B cell (primary cell): ENCODE data around the gene CDC14A. TPM values are rescaled to one million over a fixed set of nuclear protein-coding genes. Genes with fewer than 3 reads are reported as not detected.

Experiments used
- ATAC-seq: fragments of 200-7000 bp; cut with Tn5 transposase; one replicate; pipeline ENCODE4 v1.10.0; 2021; ENCODE audit warnings: low read depth, mild to moderate bottlenecking, moderate number of reproducible peaks, moderate library complexity
- CTCF ChIA-PET: fragments of 350-600 bp; sonication (Branson Sonifier 250); formaldehyde crosslinking; loops from one replicate; lab custom pipeline; 2021; ENCODE audit warnings: antibody characterized with exemption, inconsistent platforms; lab: Charles Lee
- POLR2A ChIA-PET: fragments of 350-600 bp; sonication (Branson Sonifier 250); formaldehyde crosslinking; loops from one replicate; lab custom pipeline; 2021; ENCODE audit warnings: antibody characterized with exemption; lab: Charles Lee
- DNase-seq: peaks from one replicate; pipeline ENCODE4 v3.0.0; 2013
- H2AFZ ChIP-seq: 2 replicates; pipeline ENCODE4 v1.6.1; 2012; ENCODE audit warnings: mild to moderate bottlenecking, low read depth, low read length; ENCODE audit not compliant: insufficient read depth, poor library complexity, severe bottlenecking
- H3K27ac ChIP-seq, 2 donors: 1 replicate in 1 of 2; 2 replicates in 1 of 2; pipeline ENCODE4 v1.5.1; 2012 to 2013; ENCODE audit warnings: low read length in 2 of 2, mild to moderate bottlenecking in 2 of 2, moderate library complexity in 1 of 2
- H3K27me3 ChIP-seq, 4 experiments: fragments of 200-600 bp in 1 of 4; sonication (generic) in 1 of 4; replicated peaks in 1 of 4; 1 replicate in 2 of 4; 2 replicates in 2 of 4; pipeline versions ENCODE4 v1.6.1 to v1.7.0; 2013 to 2016; ENCODE audit warnings: low read length in 3 of 4, mild to moderate bottlenecking in 2 of 4, mixed read lengths in 1 of 4, moderate library complexity in 1 of 4; ENCODE audit not compliant: insufficient read depth in 4 of 4, control insufficient read depth in 3 of 4; ENCODE audit errors: control extremely low read depth in 1 of 4
- H3K36me3 ChIP-seq, 2 experiments: replicated peaks in 1 of 2; 1 replicate in 1 of 2; 2 replicates in 1 of 2; pipeline versions ENCODE4 v1.6.1 to v1.7.1; 2013; ENCODE audit warnings: low read length in 1 of 2; ENCODE audit not compliant: insufficient read depth in 2 of 2, control insufficient read depth in 1 of 2; ENCODE audit errors: control extremely low read depth in 1 of 2, extremely low read depth in 1 of 2
- H3K4me1 ChIP-seq, 2 donors: fragments of 200-600 bp in 1 of 2; sonication (generic) in 1 of 2; 1 replicate in 1 of 2; 2 replicates in 1 of 2; pipeline versions ENCODE4 v1.5.1 to v1.6.1; 2013 to 2017; ENCODE audit warnings: low read length in 2 of 2; ENCODE audit not compliant: control insufficient read depth in 2 of 2, insufficient read depth in 2 of 2
- H3K4me2 ChIP-seq: replicated peaks from 2 replicates; pipeline ENCODE3; 2012; ENCODE audit warnings: mild to moderate bottlenecking, low read depth, low read length; ENCODE audit not compliant: poor library complexity, severe bottlenecking
- H3K4me3 ChIP-seq, 5 experiments: fragments of 200-600 bp in 1 of 5; sonication (generic) in 1 of 5; 1 replicate in 3 of 5; 2 replicates in 2 of 5; pipeline versions ENCODE4 v1.5.1 to v1.7.0; 2011 to 2016; ENCODE audit warnings: low read length in 4 of 5, mild to moderate bottlenecking in 4 of 5, low read depth in 2 of 5, control low read depth in 1 of 5, moderate library complexity in 1 of 5; ENCODE audit not compliant: insufficient read depth in 1 of 5; ENCODE audit errors: control extremely low read depth in 1 of 5, extremely low read depth in 1 of 5
- H3K79me2 ChIP-seq: fragments of 200-600 bp; sonication (generic); one replicate; pipeline ENCODE4 v1.6.0; 2016; ENCODE audit warnings: low read length; ENCODE audit not compliant: control insufficient read depth, insufficient read depth
- H3K9ac ChIP-seq: fragments of 200-600 bp; sonication (generic); 2 replicates; pipeline ENCODE4 v1.6.1; 2017; ENCODE audit warnings: mild to moderate bottlenecking, low read length, moderate library complexity
- H3K9me3 ChIP-seq, 3 donors: one replicate each; pipeline versions ENCODE4 v1.6.1 to v1.7.1; 2013; ENCODE audit warnings: low read length in 2 of 3; ENCODE audit not compliant: control insufficient read depth in 2 of 3, insufficient read depth in 1 of 3; ENCODE audit errors: control extremely low read depth in 1 of 3
- H4K20me1 ChIP-seq: 2 replicates; pipeline ENCODE4 v1.6.0; 2012; ENCODE audit warnings: mild to moderate bottlenecking, low read length; ENCODE audit not compliant: insufficient read depth, control insufficient read depth, poor library complexity, severe bottlenecking
- H3K27ac Mint-ChIP-seq: one replicate; pipeline ENCODE4 v1.8.0; 2021; ENCODE audit warnings: mixed read lengths
- H3K27me3 Mint-ChIP-seq: one replicate; pipeline ENCODE4 v1.8.0; 2021; ENCODE audit warnings: mixed read lengths
- H3K4me1 Mint-ChIP-seq: one replicate; pipeline ENCODE4 v1.8.0; 2021; ENCODE audit warnings: mixed read lengths
- H3K4me3 Mint-ChIP-seq: one replicate; pipeline ENCODE4 v1.8.0; 2021; ENCODE audit warnings: mixed read lengths
- H3K9me3 Mint-ChIP-seq: one replicate; pipeline ENCODE4 v1.8.0; 2022; ENCODE audit warnings: mixed read lengths; ENCODE audit not compliant: insufficient read depth
- EZH2 ChIP-seq: IDR thresholded peaks from 2 replicates; pipeline ENCODE4 v1.6.1; 2012; ENCODE audit warnings: borderline replicate concordance, low read depth, mild to moderate bottlenecking, moderate library complexity, low read length; ENCODE audit not compliant: insufficient read depth, poor library complexity, severe bottlenecking
- WGBS: methylation state at CpG from one replicate; pipeline ENCODE4 v1.1.5; 2013; ENCODE audit warnings: missing lambda C conversion rate; ENCODE audit not compliant: insufficient coverage; 5-methylcytosine and 5-hydroxymethylcytosine counted together
- intact Hi-C: fragments of 100-400 bp; cut with micrococcal nuclease; formaldehyde crosslinking; loops from one replicate; pipeline ENCODE4 v1.10.0; 2022
- polyA plus RNA-seq: library from polyadenylated mRNA; depleted of rRNA; stranded (reverse); fragments of >200 nt; gene quantifications from 2 replicates; pipeline ENCODE4 v1.2.3, GENCODE V29; 2012
- total RNA-seq, 2 donors: library from RNA; stranded (reverse); fragments of 120-200 nt in 1 of 2; gene quantifications; 1 replicate in 1 of 2; 2 replicates in 1 of 2; pipeline versions ENCODE4 v1.2.3 to v1.2.4, GENCODE V29; 2013 to 2022
- TF ChIP-seq, protein P1 (sequence below): fragments of 200-600 bp; IDR thresholded peaks from one replicate; pipeline ENCODE4 v1.8.0; 2022; ENCODE audit warnings: antibody characterized with exemption, mild to moderate bottlenecking

Gene CDC14A
- total and polyA plus RNA-seq, 2 donors (not counting 1 experiment from before 2014, with no cell fraction given) = 6.1 to 41.7 TPM

DNA sequence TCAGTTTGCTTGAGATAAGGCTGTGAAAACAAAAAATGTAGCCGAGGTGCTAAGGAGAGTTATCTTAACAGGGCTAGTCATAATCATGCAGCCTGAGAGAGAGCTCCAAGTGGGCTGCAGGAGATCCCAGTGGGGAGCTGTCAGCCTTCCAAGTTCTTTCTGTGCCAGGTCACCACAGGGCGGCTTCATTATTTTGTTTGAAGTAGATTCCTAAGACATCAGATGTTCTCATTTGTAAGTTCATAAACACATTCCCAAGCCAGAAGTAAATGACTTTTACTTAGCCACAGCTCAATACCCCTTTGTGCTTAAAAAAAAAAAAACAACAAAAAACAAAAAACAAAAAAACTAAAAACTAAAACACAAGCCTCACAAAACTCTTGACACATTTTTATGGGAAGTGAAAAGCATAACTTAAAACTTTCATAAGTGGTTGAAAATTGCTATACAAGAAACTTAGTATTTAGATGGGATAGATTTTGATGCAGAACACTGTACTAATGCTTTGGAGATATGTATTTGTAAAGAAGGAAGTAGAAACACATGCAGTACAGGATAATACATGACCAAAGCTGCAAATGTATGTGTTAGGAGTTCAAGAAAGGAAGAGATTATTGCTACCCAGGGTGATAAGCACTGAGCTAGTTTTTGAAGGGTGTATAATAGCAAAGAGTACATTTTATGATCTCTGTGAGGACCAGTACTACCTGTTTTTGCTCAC is 8.6 kb downstream of the CDC14A start:
- peaks cover 16% of the 10 kb centered on the region for H4K20me1 ChIP-seq
- no peak overlapping the region for H3K4me2 ChIP-seq
- CTCF ChIA-PET = no interaction called here
- H3K36me3 ChIP-seq = peaks cover 0 to 5% of the 10 kb centered on the region in 2 experiments
- no peak overlapping the region for H2AFZ ChIP-seq
- H3K4me1 ChIP-seq = peaks cover 10 to 24% of the 10 kb centered on the region in 2 donors
- DNase-seq (no peak), ATAC-seq (no peak)
- WGBS = 50% methylated on average over 1 of the region's 2 CpGs
- no peak overlapping the region for H3K27ac Mint-ChIP-seq
- intact Hi-C loops = no loop called here
- no peak for TF ChIP-seq EZH2
- TF ChIP-seq, protein P1, sequence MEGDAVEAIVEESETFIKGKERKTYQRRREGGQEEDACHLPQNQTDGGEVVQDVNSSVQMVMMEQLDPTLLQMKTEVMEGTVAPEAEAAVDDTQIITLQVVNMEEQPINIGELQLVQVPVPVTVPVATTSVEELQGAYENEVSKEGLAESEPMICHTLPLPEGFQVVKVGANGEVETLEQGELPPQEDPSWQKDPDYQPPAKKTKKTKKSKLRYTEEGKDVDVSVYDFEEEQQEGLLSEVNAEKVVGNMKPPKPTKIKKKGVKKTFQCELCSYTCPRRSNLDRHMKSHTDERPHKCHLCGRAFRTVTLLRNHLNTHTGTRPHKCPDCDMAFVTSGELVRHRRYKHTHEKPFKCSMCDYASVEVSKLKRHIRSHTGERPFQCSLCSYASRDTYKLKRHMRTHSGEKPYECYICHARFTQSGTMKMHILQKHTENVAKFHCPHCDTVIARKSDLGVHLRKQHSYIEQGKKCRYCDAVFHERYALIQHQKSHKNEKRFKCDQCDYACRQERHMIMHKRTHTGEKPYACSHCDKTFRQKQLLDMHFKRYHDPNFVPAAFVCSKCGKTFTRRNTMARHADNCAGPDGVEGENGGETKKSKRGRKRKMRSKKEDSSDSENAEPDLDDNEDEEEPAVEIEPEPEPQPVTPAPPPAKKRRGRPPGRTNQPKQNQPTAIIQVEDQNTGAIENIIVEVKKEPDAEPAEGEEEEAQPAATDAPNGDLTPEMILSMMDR = no peak
- H3K4me3 ChIP-seq = no peak overlapping the region
- H3K9ac ChIP-seq = no peak overlapping the region
- H3K27me3 ChIP-seq = no peaks in the 10 kb centered on the region
- H3K79me2 ChIP-seq = peaks cover 69% of the 10 kb centered on the region
- no peaks in the 10 kb centered on the region for H3K9me3 Mint-ChIP-seq
- H3K4me1 Mint-ChIP-seq = peaks cover 65% of the 10 kb centered on the region
- H3K9me3 ChIP-seq = peaks cover 0 to 4% (median 0%) of the 10 kb centered on the region in 3 donors
- no peak overlapping the region for H3K4me3 Mint-ChIP-seq
- POLR2A ChIA-PET = no interaction called here
- H3K27me3 Mint-ChIP-seq = no peaks in the 10 kb centered on the region
- H3K27ac ChIP-seq = no peak overlapping the region

DNA sequence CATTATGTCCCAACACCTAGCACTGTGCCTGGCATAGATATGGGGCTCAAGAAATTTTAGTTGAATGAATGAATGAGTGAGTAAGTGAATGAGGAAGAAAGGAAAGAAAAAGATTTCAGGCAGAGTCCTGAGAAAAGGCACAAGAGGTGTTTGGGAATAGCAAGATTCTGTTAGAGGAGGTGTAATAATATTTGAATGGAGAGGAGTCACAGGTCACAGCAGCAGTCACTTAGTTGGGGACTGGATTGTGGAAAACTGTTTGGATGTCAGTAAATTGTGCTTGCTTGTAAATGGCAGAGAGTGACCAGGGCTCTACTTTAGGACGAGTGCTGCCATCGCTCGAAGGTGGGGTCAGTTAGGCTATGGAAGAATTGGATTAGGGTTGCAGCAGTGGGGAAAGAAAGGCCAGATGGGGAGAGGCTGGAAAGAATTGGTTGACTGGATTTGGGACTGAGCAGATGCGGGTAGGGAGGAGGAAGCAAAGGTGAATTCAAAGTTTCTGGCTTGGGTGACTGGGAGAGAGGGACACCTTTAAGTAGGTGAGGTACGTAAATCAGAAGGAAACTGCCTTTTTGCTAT is 9.3 kb downstream of the CDC14A start:
- Mint-ChIP-seq H3K27ac (peak overlapping the region; percentile 4), H3K27me3 (no peaks in the 10 kb centered on the region), H3K9me3 (no peaks in the 10 kb centered on the region), H3K4me3 (no peak overlapping the region), H3K4me1 (peaks cover 62% of the 10 kb centered on the region)
- POLR2A ChIA-PET = no interaction called here
- peaks cover 10 to 24% of the 10 kb centered on the region in 2 donors for H3K4me1 ChIP-seq
- H3K9ac ChIP-seq = no peak overlapping the region
- intact Hi-C loops = no loop called here
- H3K27me3 ChIP-seq = no peaks in the 10 kb centered on the region
- no peak overlapping the region for H3K27ac ChIP-seq
- TF ChIP-seq, protein P1 = no peak
- no peak for TF ChIP-seq EZH2
- H4K20me1 ChIP-seq = peaks cover 16% of the 10 kb centered on the region
- peaks cover 0 to 4% (median 0%) of the 10 kb centered on the region in 3 donors for H3K9me3 ChIP-seq
- no peak overlapping the region for H3K4me2 ChIP-seq
- WGBS = 100% methylated on average over 5 of the region's 5 CpGs
- DNase-seq = no peak
- ATAC-seq = no peak
- peaks cover 70% of the 10 kb centered on the region for H3K79me2 ChIP-seq
- CTCF ChIA-PET = no interaction called here
- H3K36me3 ChIP-seq = peaks cover 0 to 5% of the 10 kb centered on the region in 2 experiments
- H3K4me3 ChIP-seq = no peak overlapping the region
- H2AFZ ChIP-seq = no peak overlapping the region
